ENCODE results near the gene TCL1B.

The TCL1B gene

DNA sequence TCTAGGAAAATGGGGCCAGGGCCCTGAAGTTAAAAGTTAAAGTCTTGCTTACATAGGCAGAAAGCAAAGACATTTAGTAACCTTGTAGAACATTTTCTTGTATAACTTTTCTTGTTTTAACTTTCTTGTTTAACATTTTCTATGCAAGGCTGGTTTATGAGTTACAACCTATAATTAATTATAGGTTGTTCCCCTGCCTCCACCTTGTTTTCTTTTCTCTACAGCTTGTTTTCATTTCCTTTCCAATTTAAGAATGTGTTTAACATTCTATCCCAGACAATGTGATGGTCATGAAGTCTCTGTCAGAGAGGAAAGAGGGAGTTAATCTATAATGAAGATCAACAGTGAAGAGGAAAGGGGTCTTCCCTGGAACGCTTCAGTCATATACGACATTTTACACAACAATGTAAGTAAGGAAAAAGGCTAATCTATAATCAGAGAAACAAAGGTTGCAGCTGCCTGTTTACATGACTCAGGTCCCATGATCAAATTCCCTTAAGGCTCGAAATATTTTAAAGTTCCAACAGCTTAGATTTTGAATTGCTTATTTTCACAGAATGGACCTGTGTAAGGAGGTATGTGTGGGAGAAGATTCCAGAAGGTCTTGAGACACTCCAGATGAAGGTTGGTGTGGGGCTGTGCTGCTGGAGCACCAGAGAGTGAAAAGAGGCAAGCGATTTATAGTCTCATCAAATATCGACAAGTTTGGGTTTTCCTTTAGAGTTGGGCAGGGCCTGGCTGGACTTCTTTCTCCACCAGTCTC is 34.2 kb upstream of the TCL1B start:
- Histone ChIP-seq H3K4me3 (no peak overlapping the region), H3K27ac (no peak overlapping the region)
- no peak for DNase-seq (ENCODE audit: low spot score)
- TF ChIP-seq, protein P1, sequence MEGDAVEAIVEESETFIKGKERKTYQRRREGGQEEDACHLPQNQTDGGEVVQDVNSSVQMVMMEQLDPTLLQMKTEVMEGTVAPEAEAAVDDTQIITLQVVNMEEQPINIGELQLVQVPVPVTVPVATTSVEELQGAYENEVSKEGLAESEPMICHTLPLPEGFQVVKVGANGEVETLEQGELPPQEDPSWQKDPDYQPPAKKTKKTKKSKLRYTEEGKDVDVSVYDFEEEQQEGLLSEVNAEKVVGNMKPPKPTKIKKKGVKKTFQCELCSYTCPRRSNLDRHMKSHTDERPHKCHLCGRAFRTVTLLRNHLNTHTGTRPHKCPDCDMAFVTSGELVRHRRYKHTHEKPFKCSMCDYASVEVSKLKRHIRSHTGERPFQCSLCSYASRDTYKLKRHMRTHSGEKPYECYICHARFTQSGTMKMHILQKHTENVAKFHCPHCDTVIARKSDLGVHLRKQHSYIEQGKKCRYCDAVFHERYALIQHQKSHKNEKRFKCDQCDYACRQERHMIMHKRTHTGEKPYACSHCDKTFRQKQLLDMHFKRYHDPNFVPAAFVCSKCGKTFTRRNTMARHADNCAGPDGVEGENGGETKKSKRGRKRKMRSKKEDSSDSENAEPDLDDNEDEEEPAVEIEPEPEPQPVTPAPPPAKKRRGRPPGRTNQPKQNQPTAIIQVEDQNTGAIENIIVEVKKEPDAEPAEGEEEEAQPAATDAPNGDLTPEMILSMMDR (IDR thresholded peaks at IDR 0.05) = no peak

DNA sequence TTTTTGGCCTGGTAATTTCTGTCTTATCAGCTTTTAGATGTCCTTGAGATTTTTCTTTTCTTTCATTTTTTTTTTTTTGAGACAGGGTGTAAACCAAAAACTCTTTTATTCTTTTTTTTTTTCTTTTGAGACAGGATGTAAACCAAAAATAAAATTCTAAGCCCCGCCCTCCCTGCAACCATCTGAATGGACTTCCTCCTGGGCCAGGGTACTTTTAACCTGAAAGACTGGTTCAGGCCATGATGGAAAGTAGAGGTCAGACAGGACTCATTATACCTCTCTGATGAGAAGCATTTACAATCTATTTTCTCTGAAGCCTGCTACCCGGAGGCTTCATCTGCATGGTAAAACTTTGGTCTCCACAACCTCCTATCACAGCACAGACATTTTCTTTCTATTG is 33.5 kb upstream of the TCL1B start:
- DNase-seq (ENCODE audit: low spot score) = no peak
- TF ChIP-seq, protein P1 (IDR thresholded peaks at IDR 0.05) = no peak
- H3K4me3 ChIP-seq = no peak overlapping the region
- H3K27ac ChIP-seq = no peak overlapping the region

GRCh38 chr14:95655461-95655860 is 30.8 kb upstream of the TCL1B start:
- DNase-seq (ENCODE audit: low spot score) = no peak
- no peak overlapping the region for H3K4me3 ChIP-seq
- TF ChIP-seq, protein P1 (IDR thresholded peaks at IDR 0.05) = no peak

DNA sequence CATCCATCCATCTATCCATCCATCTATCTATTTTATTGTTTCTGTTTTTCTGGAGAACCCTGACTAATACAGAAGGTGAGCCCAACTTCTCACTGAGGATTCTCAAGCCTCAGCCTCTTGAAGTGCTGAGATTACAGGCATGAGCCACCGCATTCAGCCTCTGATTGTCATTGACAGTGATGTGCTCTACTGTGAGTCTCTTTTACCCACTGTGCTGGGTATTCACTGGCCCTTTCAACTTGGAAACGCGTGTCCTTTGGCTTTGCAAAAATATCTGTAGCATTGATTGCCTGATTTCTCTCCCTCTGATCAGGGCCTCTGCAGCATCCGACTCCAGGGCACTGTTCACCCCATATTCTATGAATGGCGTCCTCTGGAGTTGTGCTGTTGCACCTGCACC is 29.6 kb upstream of the TCL1B start:
- no peak for DNase-seq (ENCODE audit: low spot score)
- Histone ChIP-seq H3K27ac (no peak overlapping the region), H3K4me3 (no peak overlapping the region)
- TF ChIP-seq, protein P1 (IDR thresholded peaks at IDR 0.05) = no peak

More at GRCh38 chr14:95655461-95655860, 30.8 kb upstream of the TCL1B start:
- no peak overlapping the region for H3K27ac ChIP-seq

DNA sequence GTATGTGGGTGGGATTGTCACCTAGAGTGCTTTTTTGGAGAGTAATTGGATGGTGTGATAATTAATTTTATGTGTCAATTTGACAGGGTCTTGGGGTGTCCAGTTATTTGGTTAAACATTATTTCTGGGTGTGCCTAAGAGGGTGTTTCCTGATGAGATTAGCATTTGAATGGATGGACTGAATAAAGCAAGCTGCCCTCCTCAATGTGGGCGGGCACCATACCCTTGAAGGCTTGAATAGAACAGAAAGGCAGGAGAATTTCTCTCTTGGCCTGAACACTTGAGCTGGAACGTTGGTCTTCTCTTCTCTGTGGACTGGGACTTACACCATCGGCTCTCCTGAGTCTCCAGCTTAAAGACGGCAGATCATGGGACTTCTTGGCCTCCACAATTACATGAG is 28.8 kb upstream of the TCL1B start:
- Histone ChIP-seq H3K4me3 (no peak overlapping the region), H3K27ac (no peak overlapping the region)
- DNase-seq (ENCODE audit: low spot score) = no peak
- TF ChIP-seq, protein P1 (IDR thresholded peaks at IDR 0.05) = no peak

DNA sequence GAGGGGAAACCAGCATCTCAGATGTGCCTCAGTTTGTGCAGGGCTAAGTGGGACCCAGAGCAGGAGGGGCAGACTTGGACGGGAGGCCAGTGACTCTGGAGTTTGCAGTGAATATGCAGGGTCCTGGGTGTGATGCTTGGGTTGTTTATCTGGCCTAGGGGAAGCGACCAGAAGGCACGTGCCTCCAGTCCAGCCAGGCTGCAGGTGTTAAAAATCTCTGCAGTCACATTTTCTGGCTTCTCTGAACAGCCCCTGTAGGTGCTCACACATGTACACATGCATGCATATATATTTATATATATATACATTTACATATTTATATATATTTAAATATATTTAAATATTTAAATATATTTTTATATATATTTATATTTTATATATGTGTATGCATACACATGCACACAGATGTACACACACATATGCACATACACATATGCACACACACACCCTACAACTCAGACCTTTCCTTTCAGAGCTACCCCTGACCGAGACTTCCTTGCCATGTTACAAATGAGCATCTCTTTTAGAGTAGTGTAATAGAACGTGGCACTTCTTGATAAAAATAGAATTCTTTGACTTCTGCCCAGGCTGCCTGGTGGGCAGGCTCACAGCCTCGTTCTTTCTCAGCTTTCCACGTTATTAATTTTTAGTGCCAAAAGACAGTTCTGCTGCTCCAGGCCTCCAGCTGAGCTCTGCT is 26.8 kb upstream of the TCL1B start:
- DNase-seq (ENCODE audit: low spot score) = no peak
- Histone ChIP-seq H3K4me3 (no peak overlapping the region), H3K27ac (no peak overlapping the region)
- TF ChIP-seq, protein P1 (IDR thresholded peaks at IDR 0.05) = no peak

DNA sequence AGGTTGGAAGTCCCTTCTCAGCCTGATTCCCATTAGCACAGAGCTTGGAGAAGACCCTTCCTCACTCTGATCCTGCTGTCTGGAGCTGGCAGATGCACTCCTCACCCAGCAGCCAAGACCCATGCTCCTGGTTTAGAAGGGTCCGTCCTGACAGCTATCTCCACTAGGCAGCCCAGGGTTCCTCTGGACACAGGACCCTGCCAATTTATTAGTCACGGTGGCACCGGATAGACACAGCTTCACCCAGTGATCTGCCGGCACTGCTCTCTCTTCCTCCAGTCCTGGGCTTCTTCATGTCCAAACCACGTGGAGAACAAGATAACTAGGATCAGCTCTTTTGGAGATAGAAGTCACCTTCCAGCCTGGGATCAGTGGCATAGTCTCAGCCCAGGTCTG is 26.2 kb upstream of the TCL1B start:
- DNase-seq (ENCODE audit: low spot score) = no peak
- Histone ChIP-seq H3K4me3 (no peak overlapping the region), H3K27ac (no peak overlapping the region)
- TF ChIP-seq, protein P1 (IDR thresholded peaks at IDR 0.05) = no peak

All from coronary artery (tissue), 2 donors.